ENCODE measurements around the gene RAB4A.

RAB4A gene

DNA sequence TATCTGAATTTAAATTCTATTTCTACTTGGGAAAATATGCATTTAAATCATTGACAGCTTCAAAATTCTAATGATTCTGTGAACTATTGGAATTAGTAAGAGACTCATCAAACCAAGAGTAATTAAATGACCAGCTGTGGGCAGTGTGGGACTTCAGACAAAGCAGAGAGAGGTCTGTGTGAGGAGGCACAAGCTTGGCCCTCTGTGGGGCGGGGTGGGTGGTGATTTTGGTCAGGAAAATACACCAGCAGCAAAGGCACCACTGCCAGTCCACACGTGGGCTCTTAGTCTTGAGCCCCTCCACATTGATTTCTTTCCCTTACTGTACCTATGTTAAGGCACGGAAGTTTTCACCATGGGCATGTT, 39.2 kb upstream of the RAB4A start:
- ChIA-PET POLR2A (interaction anchor here (1.2 kb wide), 1 partner anchor 23 kb away, joined by 3 read pairs; no protein-coding TSS in a partner anchor), CTCF (no interaction called here)

DNA sequence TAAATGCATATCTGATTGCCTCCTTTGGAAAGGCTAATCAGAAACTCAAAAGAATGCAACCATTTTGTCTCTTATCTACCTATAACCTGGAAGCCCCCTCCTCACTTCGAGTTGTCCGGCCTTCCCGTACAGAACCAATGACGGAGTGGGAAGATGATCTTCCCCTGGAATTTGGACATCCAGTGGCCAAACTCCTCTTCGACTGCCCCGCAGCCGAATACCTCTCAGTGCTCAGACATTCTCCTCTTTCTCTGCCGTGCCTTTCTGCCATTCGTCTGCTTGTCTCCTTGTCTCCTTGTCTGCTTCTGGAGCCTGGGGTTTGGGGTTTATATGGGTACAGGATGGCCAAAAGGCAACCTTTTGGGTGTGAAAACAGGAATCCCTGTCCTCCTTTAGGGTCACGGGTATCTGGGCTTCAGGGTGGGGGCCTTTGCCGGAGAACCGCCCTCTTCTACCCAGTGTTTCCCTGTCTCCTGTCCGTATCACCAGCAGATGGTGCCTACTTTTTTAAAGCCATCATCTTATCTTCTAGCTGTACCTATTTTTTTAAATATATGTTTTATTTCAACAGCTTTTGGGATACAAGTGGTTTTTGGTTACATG, 35.9 kb upstream of the RAB4A start:
- TF ChIP-seq ARNT (IDR thresholded peaks at IDR 0.05) (no peak), CTBP1 (IDR thresholded peaks at IDR 0.05; ENCODE audit: borderline replicate concordance) (no peak), FOXA1 (IDR thresholded peaks at IDR 0.05) (no peak), BHLHE40 (IDR thresholded peaks at IDR 0.05; ENCODE audit: borderline replicate concordance) (no peak), ELF4 (IDR thresholded peaks at IDR 0.05) (no peak), FOXM1 (IDR thresholded peaks at IDR 0.05; ENCODE audit: borderline replicate concordance) (no peak), SP1 (IDR thresholded peaks at IDR 0.05) (no peak)
- CTCF ChIA-PET, result interaction anchor here (1.6 kb wide), 1 partner anchor 24 kb away, joined by 3 read pairs; no protein-coding TSS in a partner anchor
- DNase-seq (ENCODE audit: extremely low spot score), result no peak
- POLR2A ChIA-PET, result no interaction called here

More for the DNA sequence above, 39.2 kb upstream of the RAB4A start:
- TF ChIP-seq ZNF384 (IDR thresholded peaks at IDR 0.05), result no peak
- no peak for TF ChIP-seq BHLHE40 (IDR thresholded peaks at IDR 0.05; ENCODE audit: borderline replicate concordance)
- TF ChIP-seq FOXA1 (IDR thresholded peaks at IDR 0.05), result no peak
- no peak for TF ChIP-seq PKNOX1 (IDR thresholded peaks at IDR 0.05)
- TF ChIP-seq TARDBP (IDR thresholded peaks at IDR 0.05), result no peak
- no peak for TF ChIP-seq CTBP1 (IDR thresholded peaks at IDR 0.05; ENCODE audit: borderline replicate concordance)
- TF ChIP-seq ARNT (IDR thresholded peaks at IDR 0.05), result no peak
- TF ChIP-seq HDGF (IDR thresholded peaks at IDR 0.05; ENCODE audit: borderline replicate concordance), result no peak
- no peak for TF ChIP-seq NFRKB (IDR thresholded peaks at IDR 0.05)
- TF ChIP-seq ELF4 (IDR thresholded peaks at IDR 0.05), result no peak
- TF ChIP-seq FOXM1 (IDR thresholded peaks at IDR 0.05; ENCODE audit: borderline replicate concordance), result no peak
- TF ChIP-seq FOXK2 (IDR thresholded peaks at IDR 0.05), result no peak
- TF ChIP-seq SUZ12 (IDR thresholded peaks at IDR 0.05), result no peak
- no peak for TF ChIP-seq L3MBTL2 (conservative IDR thresholded peaks at IDR 0.05)
- no peak for DNase-seq (ENCODE audit: extremely low spot score)

DNA sequence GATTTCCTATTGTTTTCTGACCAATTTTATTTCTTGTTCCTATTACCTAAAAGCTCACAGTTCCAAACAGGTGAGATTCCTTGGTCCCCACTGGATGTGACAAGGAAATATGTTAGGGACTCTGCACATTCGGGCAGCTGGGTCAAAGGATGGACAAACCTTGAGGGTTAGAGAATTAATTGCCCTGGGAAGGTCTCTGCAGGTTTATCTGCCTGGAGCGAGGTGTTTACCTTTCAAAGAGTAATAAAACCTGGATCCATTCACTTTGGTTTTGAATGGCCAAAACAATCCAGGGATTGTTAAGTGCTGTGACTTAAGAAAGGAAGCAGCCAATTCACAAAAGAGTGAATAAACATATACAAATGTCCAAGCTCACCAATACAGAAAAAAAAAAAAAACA, 33.6 kb upstream of the RAB4A start:
- TF ChIP-seq BHLHE40 (IDR thresholded peaks at IDR 0.05; ENCODE audit: borderline replicate concordance), result no peak
- no peak for TF ChIP-seq FOXA1 (IDR thresholded peaks at IDR 0.05)
- TF ChIP-seq ELF4 (IDR thresholded peaks at IDR 0.05), result no peak
- no peak for TF ChIP-seq SUZ12 (IDR thresholded peaks at IDR 0.05)
- no peak for TF ChIP-seq SP1 (IDR thresholded peaks at IDR 0.05)
- no peak for TF ChIP-seq NFRKB (IDR thresholded peaks at IDR 0.05)
- DNase-seq (ENCODE audit: extremely low spot score), result no peak
- ChIA-PET POLR2A (no interaction called here), CTCF (interaction anchor here (1.6 kb wide), 1 partner anchor 10 kb away, joined by 4 read pairs; no protein-coding TSS in a partner anchor)

- no peak for DNase-seq (ENCODE audit: extremely low spot score)
- ChIA-PET CTCF (no interaction called here), POLR2A (no interaction called here)
- no peak for TF ChIP-seq ARNT (IDR thresholded peaks at IDR 0.05)
Observed at GRCh38 chr1:229238231-229238630, 32.7 kb upstream of the RAB4A start.

GRCh38 chr1:229238674-229239415, 32.1 kb upstream of the RAB4A start:
- DNase-seq (ENCODE audit: extremely low spot score), result no peak
- ChIA-PET CTCF (no interaction called here), POLR2A (no interaction called here)
- TF ChIP-seq FOXM1 (IDR thresholded peaks at IDR 0.05; ENCODE audit: borderline replicate concordance), result no peak
- no peak for TF ChIP-seq HDGF (IDR thresholded peaks at IDR 0.05; ENCODE audit: borderline replicate concordance)
- TF ChIP-seq L3MBTL2 (conservative IDR thresholded peaks at IDR 0.05), result no peak
- TF ChIP-seq SUZ12 (IDR thresholded peaks at IDR 0.05), result no peak
- TF ChIP-seq PKNOX1 (IDR thresholded peaks at IDR 0.05), result no peak
- TF ChIP-seq ARNT (IDR thresholded peaks at IDR 0.05), result no peak
- no peak for TF ChIP-seq FOXK2 (IDR thresholded peaks at IDR 0.05)
- TF ChIP-seq LEF1 (IDR thresholded peaks at IDR 0.05; ENCODE audit: borderline replicate concordance), result no peak
- TF ChIP-seq FOXA1 (IDR thresholded peaks at IDR 0.05), result no peak
- no peak for TF ChIP-seq CTBP1 (IDR thresholded peaks at IDR 0.05; ENCODE audit: borderline replicate concordance)
- no peak for TF ChIP-seq ELF4 (IDR thresholded peaks at IDR 0.05)
- no peak for TF ChIP-seq NFRKB (IDR thresholded peaks at IDR 0.05)
- TF ChIP-seq BHLHE40 (IDR thresholded peaks at IDR 0.05; ENCODE audit: borderline replicate concordance), result no peak
- TF ChIP-seq SP1 (IDR thresholded peaks at IDR 0.05), result no peak
- TF ChIP-seq ZNF384 (IDR thresholded peaks at IDR 0.05), result no peak
- no peak for TF ChIP-seq TARDBP (IDR thresholded peaks at IDR 0.05)

DNA sequence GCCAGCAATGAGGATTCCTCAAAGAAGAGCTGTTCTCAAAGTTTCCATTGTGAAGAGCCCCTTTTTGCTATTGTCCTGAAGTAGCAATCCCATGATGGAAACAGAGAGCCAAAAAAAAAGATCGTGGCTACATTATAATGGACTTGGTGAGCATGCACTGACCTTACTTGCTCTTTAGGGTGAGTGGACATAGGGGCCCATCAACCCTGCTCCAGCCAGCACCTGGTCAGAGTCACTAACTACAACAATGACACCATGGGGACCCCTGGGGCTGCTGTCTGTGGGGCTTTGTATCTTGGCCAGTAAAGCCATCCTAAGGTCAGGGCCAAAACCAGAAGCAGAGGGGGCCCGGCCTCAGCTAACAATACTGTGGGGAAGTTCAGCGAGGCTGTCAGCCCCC, 30.4 kb upstream of the RAB4A start:
- DNase-seq (ENCODE audit: extremely low spot score), result no peak
- TF ChIP-seq L3MBTL2 (conservative IDR thresholded peaks at IDR 0.05) (no peak), SP1 (IDR thresholded peaks at IDR 0.05) (no peak), ARNT (IDR thresholded peaks at IDR 0.05) (no peak), ELF4 (IDR thresholded peaks at IDR 0.05) (no peak), FOXM1 (IDR thresholded peaks at IDR 0.05; ENCODE audit: borderline replicate concordance) (no peak), LEF1 (IDR thresholded peaks at IDR 0.05; ENCODE audit: borderline replicate concordance) (no peak), FOXA1 (IDR thresholded peaks at IDR 0.05) (no peak), BHLHE40 (IDR thresholded peaks at IDR 0.05; ENCODE audit: borderline replicate concordance) (no peak), NFRKB (IDR thresholded peaks at IDR 0.05) (no peak), SUZ12 (IDR thresholded peaks at IDR 0.05) (no peak), FOXK2 (IDR thresholded peaks at IDR 0.05) (no peak), CTBP1 (IDR thresholded peaks at IDR 0.05; ENCODE audit: borderline replicate concordance) (no peak), HDGF (IDR thresholded peaks at IDR 0.05; ENCODE audit: borderline replicate concordance) (no peak), ZNF384 (IDR thresholded peaks at IDR 0.05) (no peak), TARDBP (IDR thresholded peaks at IDR 0.05) (no peak), PKNOX1 (IDR thresholded peaks at IDR 0.05) (no peak)
- ChIA-PET POLR2A (no interaction called here), CTCF (no interaction called here)

All from HEK293T (cell line).